Vagina (tissue), 2 donors: ENCODE results near the gene TMEM132C. TPM values are rescaled to one million over a fixed set of nuclear protein-coding genes. Genes with fewer than 3 reads are reported as not detected.

Experiments used
- DNase-seq, 2 donors: peaks; one replicate each; pipeline ENCODE4 v3.0.0-alpha.2; 2017; ENCODE audit errors: extremely low spot score in 2 of 2
- H3K27ac ChIP-seq: fragments of 200-600 bp; sonication (generic); one replicate; pipeline ENCODE4 v1.5.1; 2019
- H3K27me3 ChIP-seq: fragments of 200-600 bp; sonication (generic); one replicate; pipeline ENCODE4 v1.5.1; 2019
- H3K36me3 ChIP-seq, 2 donors: fragments of 200-600 bp; sonication (generic); one replicate each; pipeline ENCODE4 v1.5.1; 2017 to 2019
- H3K4me1 ChIP-seq: fragments of 200-600 bp; sonication (generic); one replicate; pipeline ENCODE4 v1.5.1; 2019
- H3K4me3 ChIP-seq, 2 donors: fragments of 200-600 bp; sonication (generic); 1 replicate in 1 of 2; 2 replicates in 1 of 2; pipeline ENCODE4 v1.5.1; 2016 to 2019
- H3K9me3 ChIP-seq: fragments of 200-600 bp; sonication (generic); one replicate; pipeline ENCODE4 v1.5.1; 2019
- CTCF ChIP-seq, 3 experiments: fragments of 450-650 bp in 2 of 3; fragments of 200-600 bp in 1 of 3; sonication (generic) in 1 of 3; IDR thresholded peaks; one replicate each; pipeline ENCODE4 v1.5.1; 2017 to 2019; ENCODE audit warnings: antibody characterized with exemption in 3 of 3, mild to moderate bottlenecking in 2 of 3, moderate library complexity in 2 of 3
- POLR2A ChIP-seq, 2 donors: fragments of 450-650 bp; IDR thresholded peaks; one replicate each; pipeline ENCODE4 v1.6.1; 2017; ENCODE audit warnings: antibody characterized with exemption in 2 of 2, mild to moderate bottlenecking in 2 of 2, moderate library complexity in 2 of 2
- POLR2AphosphoS5 ChIP-seq, 2 donors: sonication (generic); formaldehyde crosslinking; IDR thresholded peaks; one replicate each; pipeline ENCODE4 v1.9.0; 2017; ENCODE audit warnings: antibody characterized with exemption in 2 of 2, mild to moderate bottlenecking in 2 of 2, low read depth in 1 of 2; ENCODE audit not compliant: insufficient read depth in 1 of 2
- intact Hi-C: fragments of 100-400 bp; cut with DNase I; formaldehyde crosslinking; loops from one replicate; pipeline ENCODE4 v1.15.1; 2023
- total RNA-seq: library from RNA; depleted of rRNA; stranded (reverse); fragments of >200 nt; gene quantifications from one replicate; pipeline ENCODE4 v1.2.3, GENCODE V29; 2016

TMEM132C gene
- total RNA-seq, 1 donor from 2014 or later = 20.6 TPM

- H3K27ac ChIP-seq = peak overlapping the region; percentile 72
- H3K4me3 ChIP-seq = no peak overlapping the region
- H3K4me1 ChIP-seq = peaks cover 37% of the 10 kb centered on the region
- TF ChIP-seq POLR2AphosphoS5 (IDR thresholded peaks at IDR 0.05; ENCODE audit: insufficient read depth in 1 of 2, low read depth in 1 of 2) (no peak), POLR2A (IDR thresholded peaks at IDR 0.05) (no peak), CTCF (IDR thresholded peaks at IDR 0.05) (no peak)
- H3K9me3 ChIP-seq = no peaks in the 10 kb centered on the region
- no peaks in the 10 kb centered on the region for H3K27me3 ChIP-seq
- H3K36me3 ChIP-seq = no peaks in the 10 kb centered on the region
- no peak for DNase-seq
- intact Hi-C loops = no loop called here
Measured at GRCh38 chr12:128682548-128683275, 415.7 kb downstream of the TMEM132C start.

- intact Hi-C loops = no loop called here
- no peaks in the 10 kb centered on the region for H3K9me3 ChIP-seq
- no peak overlapping the region for H3K4me3 ChIP-seq
- TF ChIP-seq CTCF (IDR thresholded peaks at IDR 0.05) (no peak), POLR2AphosphoS5 (IDR thresholded peaks at IDR 0.05; ENCODE audit: insufficient read depth in 1 of 2, low read depth in 1 of 2) (peak; percentile 20 to 80), POLR2A (IDR thresholded peaks at IDR 0.05) (no peak)
- DNase-seq = no peak
- H3K36me3 ChIP-seq = no peaks in the 10 kb centered on the region
- no peaks in the 10 kb centered on the region for H3K27me3 ChIP-seq
- H3K27ac ChIP-seq = peak overlapping the region; percentile 72
- peaks cover 37% of the 10 kb centered on the region for H3K4me1 ChIP-seq
Measured at GRCh38 chr12:128684352-128684751, 417.4 kb downstream of the TMEM132C start.

- no peaks in the 10 kb centered on the region for H3K36me3 ChIP-seq
- intact Hi-C loops = no loop called here
- H3K27me3 ChIP-seq = no peaks in the 10 kb centered on the region
- peaks cover 26% of the 10 kb centered on the region for H3K4me1 ChIP-seq
- no peak for TF ChIP-seq CTCF (IDR thresholded peaks at IDR 0.05)
- TF ChIP-seq POLR2AphosphoS5 (IDR thresholded peaks at IDR 0.05; ENCODE audit: insufficient read depth in 1 of 2, low read depth in 1 of 2) = no peak
- no peak for TF ChIP-seq POLR2A (IDR thresholded peaks at IDR 0.05)
- H3K4me3 ChIP-seq = no peak overlapping the region
- H3K27ac ChIP-seq = no peak overlapping the region
- no peak for DNase-seq
- H3K9me3 ChIP-seq = no peaks in the 10 kb centered on the region
Measured at GRCh38 chr12:128685903-128686475, 419.0 kb downstream of the TMEM132C start.

GRCh38 chr12:128687851-128688250, 420.9 kb downstream of the TMEM132C start:
- Histone ChIP-seq H3K4me1 (peaks cover 16% of the 10 kb centered on the region), H3K27me3 (no peaks in the 10 kb centered on the region), H3K9me3 (no peaks in the 10 kb centered on the region), H3K27ac (no peak overlapping the region), H3K36me3 (no peaks in the 10 kb centered on the region), H3K4me3 (no peak overlapping the region)
- DNase-seq = no peak
- intact Hi-C loops = no loop called here
- TF ChIP-seq POLR2A (IDR thresholded peaks at IDR 0.05) = no peak
- no peak for TF ChIP-seq CTCF (IDR thresholded peaks at IDR 0.05)

GRCh38 chr12:128690641-128691040, 423.7 kb downstream of the TMEM132C start:
- Histone ChIP-seq H3K4me3 (no peak overlapping the region), H3K4me1 (no peaks in the 10 kb centered on the region), H3K36me3 (no peaks in the 10 kb centered on the region), H3K27me3 (no peaks in the 10 kb centered on the region), H3K9me3 (no peaks in the 10 kb centered on the region), H3K27ac (no peak overlapping the region)
- intact Hi-C loops = no loop called here
- TF ChIP-seq POLR2AphosphoS5 (IDR thresholded peaks at IDR 0.05; ENCODE audit: insufficient read depth in 1 of 2, low read depth in 1 of 2) (no peak), POLR2A (IDR thresholded peaks at IDR 0.05) (no peak), CTCF (IDR thresholded peaks at IDR 0.05) (no peak)
- DNase-seq = no peak
